Adipose tissue (tissue), 3 donors: ENCODE measurements around the gene FAM174C. TPM values are rescaled to one million over a fixed set of nuclear protein-coding genes. Genes with fewer than 3 reads are reported as not detected.
"Not testable (repeated sequence)": the region's sequence is repeated elsewhere in the genome, so short reads cannot be mapped to it uniquely, and the experiment has no call there.

Experiments used
- H3K27ac ChIP-seq: one replicate; pipeline ENCODE4 v1.5.1; 2013; ENCODE audit warnings: low read depth, low read length
- WGBS, 3 donors: extraction: QIAGEN DNeasy Blood & Tissue Kit; methylation state at CpG; one replicate each; pipeline ENCODE4 v1.1.7; 2013; 5-methylcytosine and 5-hydroxymethylcytosine counted together
- polyA plus RNA-seq, 3 donors: library from polyadenylated mRNA; stranded (reverse); fragments of 200-250 nt; gene quantifications; one replicate each; pipeline ENCODE4 v1.2.3, GENCODE V29; 2013
- donor health status: healthy with polysubstance abuse.
- donor health status: Bipolar disorder and iron deficiency.
- donor health status: healthy.

FAM174C gene
- polyA plus RNA-seq, 3 donors, result 44.9 to 75.8 (median 55.0) TPM

- WGBS, 3 donors, result 94 to 97% (median 94%) methylated on average over 3 of the region's 3 CpGs
These were observed 44.9 kb downstream of the FAM174C start for GRCh38 chr19:1320282-1320650.

GRCh38 chr19:1321539-1321938, 46.2 kb downstream of the FAM174C start:
- no peak overlapping the region for H3K27ac ChIP-seq
- WGBS, 3 donors, result 82 to 88% (median 85%) methylated on average over 9 of the region's 9 CpGs

More at GRCh38 chr19:1320282-1320650, 44.9 kb downstream of the FAM174C start:
- not testable (repeated sequence) for H3K27ac ChIP-seq

GRCh38 chr19:1322198-1322981, 47.1 kb downstream of the FAM174C start:
- H3K27ac ChIP-seq, result no peak overlapping the region
- 87 to 90% (median 90%) methylated on average over 16 of the region's 16 CpGs for WGBS, 3 donors

GRCh38 chr19:1324249-1324805, 49.0 kb downstream of the FAM174C start:
- no peak overlapping the region for H3K27ac ChIP-seq
- 63 to 93% (median 76%) methylated on average over 11 to 12 of the region's 12 CpGs for WGBS, 3 donors

GRCh38 chr19:1324806-1325567, 49.7 kb downstream of the FAM174C start:
- WGBS, 3 donors, result 1 to 4% (median 2%) methylated on average over 65 to 66 of the region's 66 CpGs
- H3K27ac ChIP-seq, result no peak overlapping the region

GRCh38 chr19:1325568-1326294, 50.4 kb downstream of the FAM174C start:
- 79 to 82% (median 82%) methylated on average over 37 to 38 of the region's 38 CpGs for WGBS, 3 donors
- no peak overlapping the region for H3K27ac ChIP-seq

GRCh38 chr19:1327125-1327524, 51.8 kb downstream of the FAM174C start:
- WGBS, 3 donors, result 73 to 83% (median 82%) methylated on average over 12 to 14 of the region's 14 CpGs
- H3K27ac ChIP-seq, result no peak overlapping the region

Other genes with a start within 250 kb of the FAM174C start
- 100 to 1,000 TPM in 1 of 3 donors, 10 to 100 TPM in 2; 39.3 to 107 (median 76.1) TPM for gene CNN2, start 248.9 kb upstream of the FAM174C start, polyA plus RNA-seq
- 10 to 100 TPM in 2 of 3 donors, 1 to 10 TPM in 1; 9.6 to 26.2 (median 14.7) TPM for gene ABCA7, start 235.4 kb upstream of the FAM174C start, polyA plus RNA-seq
- gene ARHGAP45, start 208.4 kb upstream of the FAM174C start, polyA plus RNA-seq, result 10 to 100 TPM; 10.1 to 22.3 (median 14.7) TPM
- gene POLR2E, start 180.2 kb upstream of the FAM174C start, polyA plus RNA-seq, result 100 to 1,000 TPM in 2 of 3 donors, 10 to 100 TPM in 1; 86.3 to 393 (median 226) TPM
- gene GPX4, start 171.5 kb upstream of the FAM174C start, polyA plus RNA-seq, result 1,000 to 10,000 TPM in 2 of 3 donors, 100 to 1,000 TPM in 1; 205 to 2,242 (median 1,517) TPM
- gene SBNO2, start 101.3 kb upstream of the FAM174C start, polyA plus RNA-seq, result 100 to 1,000 TPM in 1 of 3 donors, 10 to 100 TPM in 2; 22.0 to 155 (median 53.1) TPM
- gene STK11, start 69.8 kb upstream of the FAM174C start, polyA plus RNA-seq, result 10 to 100 TPM; 24.5 to 42.9 (median 39.4) TPM
- gene CBARP, start 37.5 kb upstream of the FAM174C start, polyA plus RNA-seq, result 1 to 10 TPM in 2 of 3 donors, under 1 TPM in 1; 0.20 to 4.3 (median 2.0) TPM
- gene ATP5F1D, start 33.8 kb upstream of the FAM174C start, polyA plus RNA-seq, result 100 to 1,000 TPM; 217 to 303 (median 219) TPM
- gene MIDN, start 26.9 kb upstream of the FAM174C start, polyA plus RNA-seq, result 10 to 100 TPM; 22.8 to 95.5 (median 75.0) TPM
- gene CIRBP, start 6.2 kb upstream of the FAM174C start, polyA plus RNA-seq, result 100 to 1,000 TPM; 346 to 568 (median 388) TPM
- not detected for gene EFNA2, start 10.3 kb downstream of the FAM174C start, polyA plus RNA-seq
- 100 to 1,000 TPM in 2 of 3 donors, 10 to 100 TPM in 1; 97.5 to 211 (median 110) TPM for gene NDUFS7, start 108.4 kb downstream of the FAM174C start, polyA plus RNA-seq
- gene GAMT, start 126.0 kb downstream of the FAM174C start, polyA plus RNA-seq, result 10 to 100 TPM; 15.4 to 52.7 (median 17.7) TPM
- gene DAZAP1, start 132.1 kb downstream of the FAM174C start, polyA plus RNA-seq, result 10 to 100 TPM; 38.4 to 79.9 (median 70.1) TPM
- 1,000 to 10,000 TPM; 2,434 to 3,362 (median 3,351) TPM for gene RPS15, start 162.9 kb downstream of the FAM174C start, polyA plus RNA-seq
- under 1 TPM in 2 of 3 donors, not detected in 1; 0.06 TPM for gene APC2, start 174.6 kb downstream of the FAM174C start, polyA plus RNA-seq
- 10 to 100 TPM; 16.5 to 28.6 (median 24.3) TPM for gene C19orf25, start 203.7 kb downstream of the FAM174C start, polyA plus RNA-seq
- 1 to 10 TPM; 1.2 to 3.5 (median 2.4) TPM for gene PCSK4, start 214.8 kb downstream of the FAM174C start, polyA plus RNA-seq
- gene REEP6, start 215.7 kb downstream of the FAM174C start, polyA plus RNA-seq, result 10 to 100 TPM in 2 of 3 donors, 1 to 10 TPM in 1; 5.5 to 30.5 (median 12.5) TPM
- gene ADAMTSL5, start 237.5 kb downstream of the FAM174C start, polyA plus RNA-seq, result under 1 TPM; 0.55 to 0.90 (median 0.89) TPM
- gene PLK5, start 248.5 kb downstream of the FAM174C start, polyA plus RNA-seq, result under 1 TPM in 1 of 3 donors, not detected in 2; 0.07 TPM